Activated T-cell treated with anti-CD3 and anti-CD28 coated beads, Interleukin-2, amount 50 U/mL, for 72 hours (primary cell): ENCODE results near the gene ESD. TPM values are rescaled to one million over a fixed set of nuclear protein-coding genes. Genes with fewer than 3 reads are reported as not detected.
A peak's percentile ranks its signal among the peaks of the same experiment; 100 is the strongest.
"Not testable (repeated sequence)": the region's sequence is repeated elsewhere in the genome, so short reads cannot be mapped to it uniquely, and the experiment has no call there.

Experiments used
- ATAC-seq, 2 donors: fragments of 150-1000 bp; cut with Tn5 transposase; replicated peaks in 1 of 2; 2 replicates each; pipeline ENCODE4 v1.10.0; 2021; ENCODE audit warnings: moderate library complexity in 2 of 2, mild to moderate bottlenecking in 1 of 2
- DNase-seq, 2 donors: peaks; one replicate each; pipeline ENCODE4 v3.0.0; 2021 to 2022; ENCODE audit warnings: mixed read lengths in 1 of 2
- H3K27ac Mint-ChIP-seq: one replicate; pipeline ENCODE4 v1.8.0; 2022; ENCODE audit warnings: mild to moderate bottlenecking, moderate library complexity, mixed read lengths
- H3K27me3 Mint-ChIP-seq: one replicate; pipeline ENCODE4 v1.8.0; 2022; ENCODE audit warnings: low read depth, mixed read lengths
- H3K36me3 Mint-ChIP-seq, 2 donors: one replicate each; pipeline ENCODE4 v1.8.0; 2022; ENCODE audit warnings: mixed read lengths in 2 of 2, mild to moderate bottlenecking in 1 of 2; ENCODE audit not compliant: insufficient read depth in 2 of 2
- H3K4me1 Mint-ChIP-seq: one replicate; pipeline ENCODE4 v1.8.0; 2022; ENCODE audit warnings: low read depth, mixed read lengths
- H3K4me3 Mint-ChIP-seq, 2 donors: one replicate each; pipeline ENCODE4 v1.8.0; 2022; ENCODE audit warnings: mild to moderate bottlenecking in 2 of 2, mixed read lengths in 2 of 2, moderate library complexity in 2 of 2
- H3K9me3 Mint-ChIP-seq, 2 donors: one replicate each; pipeline ENCODE4 v1.8.0; 2022; ENCODE audit warnings: mixed read lengths in 2 of 2
- total RNA-seq, 2 donors: library from RNA; stranded (reverse); gene quantifications; one replicate each; pipeline ENCODE4 v1.2.3, GENCODE V29; 2022

ESD gene
- total RNA-seq, 2 donors from 2014 or later: 92.4 to 122 TPM

- DNase-seq: no peak
- no peak overlapping the region for H3K4me3 Mint-ChIP-seq
- H3K9me3 Mint-ChIP-seq: no peaks in the 10 kb centered on the region
- no peaks in the 10 kb centered on the region for H3K4me1 Mint-ChIP-seq
- peaks cover 7 to 36% of the 10 kb centered on the region in 2 donors for H3K36me3 Mint-ChIP-seq
- H3K27me3 Mint-ChIP-seq: no peaks in the 10 kb centered on the region
- ATAC-seq: no peak
- H3K27ac Mint-ChIP-seq: peak overlapping the region; percentile 35
These were observed 18.9 kb downstream of the ESD start for GRCh38 chr13:46778095-46778494.

DNA sequence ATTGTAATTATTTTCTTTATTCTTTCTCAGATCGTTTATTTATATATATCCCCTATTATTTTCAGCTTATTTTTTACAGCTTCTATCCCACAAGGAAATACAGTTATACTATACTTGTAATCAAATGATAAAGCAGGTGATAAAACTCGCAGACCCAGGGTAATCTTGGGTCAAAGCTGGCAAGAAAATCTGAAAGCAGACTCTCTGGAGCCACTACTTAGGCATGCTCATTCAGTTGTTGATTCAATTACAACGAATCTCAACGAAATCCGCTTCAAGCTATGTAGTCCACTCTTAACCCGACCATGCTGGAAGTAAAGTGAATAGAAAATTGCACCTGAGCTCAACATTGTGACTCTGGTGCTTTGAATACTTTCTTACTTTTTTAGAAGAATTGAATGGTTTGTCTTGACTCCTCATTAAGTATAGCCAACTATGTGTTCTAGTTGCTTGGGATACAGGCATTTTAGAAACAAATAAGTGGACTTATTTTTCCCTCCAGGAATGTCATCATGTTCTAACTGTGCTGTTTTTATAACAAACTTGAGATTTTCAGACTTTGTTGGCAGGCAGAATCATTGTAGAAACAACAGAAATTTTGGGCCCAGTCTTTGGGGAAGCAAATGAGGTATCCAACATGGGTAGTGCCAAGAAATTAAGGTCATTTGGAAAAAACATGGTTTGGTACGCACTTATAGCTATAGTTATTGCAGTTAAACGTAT is 21.4 kb downstream of the ESD start:
- Mint-ChIP-seq H3K27me3 (no peaks in the 10 kb centered on the region), H3K4me3 (no peak overlapping the region), H3K27ac (no peak overlapping the region), H3K4me1 (no peaks in the 10 kb centered on the region), H3K36me3 (peaks cover 9 to 49% of the 10 kb centered on the region in 2 donors), H3K9me3 (peaks cover 0 to 2% of the 10 kb centered on the region in 2 donors)
- DNase-seq: no peak
- no peak for ATAC-seq

GRCh38 chr13:46773541-46773940 is 23.4 kb downstream of the ESD start:
- peaks cover 9 to 52% of the 10 kb centered on the region in 2 donors for H3K36me3 Mint-ChIP-seq
- H3K27ac Mint-ChIP-seq: no peak overlapping the region
- no peaks in the 10 kb centered on the region for H3K27me3 Mint-ChIP-seq
- peaks cover 0 to 2% of the 10 kb centered on the region in 2 donors for H3K9me3 Mint-ChIP-seq
- H3K4me3 Mint-ChIP-seq: no peak overlapping the region
- DNase-seq: no peak
- no peak for ATAC-seq
- no peaks in the 10 kb centered on the region for H3K4me1 Mint-ChIP-seq

- Mint-ChIP-seq H3K36me3 (peaks cover 9 to 45% of the 10 kb centered on the region in 2 donors), H3K27me3 (no peaks in the 10 kb centered on the region), H3K27ac (no peak overlapping the region), H3K9me3 (peaks cover 0 to 2% of the 10 kb centered on the region in 2 donors), H3K4me1 (no peaks in the 10 kb centered on the region), H3K4me3 (no peak overlapping the region)
- no peak for ATAC-seq
- no peak for DNase-seq
These were observed 25.3 kb downstream of the ESD start for GRCh38 chr13:46771693-46772092.

DNA sequence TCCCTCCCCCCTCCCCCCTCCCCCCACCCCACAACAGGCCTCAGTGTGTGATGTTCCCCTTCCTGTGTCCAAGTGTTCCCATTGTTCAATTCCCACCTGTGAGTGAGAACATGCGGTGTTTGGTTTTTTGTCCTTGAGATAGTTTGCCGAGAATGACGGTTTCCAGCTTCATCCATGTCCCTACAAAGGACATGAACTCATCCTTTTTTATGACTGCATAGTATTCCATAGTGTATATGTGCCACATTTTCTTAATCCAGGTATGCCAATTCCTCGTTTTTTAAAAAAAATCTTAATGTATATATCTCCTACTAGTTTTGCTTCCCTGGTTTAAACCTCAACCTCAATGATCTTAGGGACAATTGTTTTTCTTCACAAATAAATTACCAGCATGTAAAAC is 27.0 kb downstream of the ESD start:
- not testable (repeated sequence) for H3K4me3 Mint-ChIP-seq, DNase-seq, H3K27ac Mint-ChIP-seq, ATAC-seq, H3K9me3 Mint-ChIP-seq, H3K4me1 Mint-ChIP-seq, H3K27me3 Mint-ChIP-seq
- peaks cover 6 to 34% of the 10 kb centered on the region in 2 donors for H3K36me3 Mint-ChIP-seq

DNA sequence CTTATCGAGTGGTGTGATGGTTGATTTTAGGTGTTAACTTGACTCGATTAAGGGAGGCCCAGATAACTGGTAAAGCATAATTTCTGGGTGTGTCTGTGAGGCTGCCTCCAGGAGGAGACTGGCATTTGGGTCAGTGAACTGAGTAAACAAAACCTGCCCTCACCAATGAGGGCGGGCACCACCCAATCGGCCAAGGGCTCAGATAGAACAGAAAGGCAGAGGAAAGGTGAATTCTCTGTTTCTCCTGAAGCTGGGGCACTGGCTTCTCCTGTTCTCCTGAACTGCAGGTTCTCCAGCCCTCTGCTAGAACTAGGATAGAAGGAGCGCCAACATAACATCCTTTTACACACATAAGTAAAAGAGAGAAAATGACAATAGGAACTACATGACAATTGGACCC is 35.1 kb downstream of the ESD start:
- H3K9me3 Mint-ChIP-seq: no peaks in the 10 kb centered on the region
- ATAC-seq (no peak), DNase-seq (no peak)
- no peak overlapping the region for H3K27ac Mint-ChIP-seq
- no peaks in the 10 kb centered on the region for H3K4me1 Mint-ChIP-seq
- no peaks in the 10 kb centered on the region for H3K36me3 Mint-ChIP-seq
- peaks cover 13% of the 10 kb centered on the region for H3K27me3 Mint-ChIP-seq
- no peak overlapping the region for H3K4me3 Mint-ChIP-seq

GRCh38 chr13:46761174-46761573 is 35.8 kb downstream of the ESD start:
- no peaks in the 10 kb centered on the region for H3K4me1 Mint-ChIP-seq
- ATAC-seq (no peak), DNase-seq (no peak)
- peaks cover 13% of the 10 kb centered on the region for H3K27me3 Mint-ChIP-seq
- H3K4me3 Mint-ChIP-seq: no peak overlapping the region
- no peaks in the 10 kb centered on the region for H3K9me3 Mint-ChIP-seq
- H3K27ac Mint-ChIP-seq: no peak overlapping the region
- H3K36me3 Mint-ChIP-seq: no peaks in the 10 kb centered on the region

DNA sequence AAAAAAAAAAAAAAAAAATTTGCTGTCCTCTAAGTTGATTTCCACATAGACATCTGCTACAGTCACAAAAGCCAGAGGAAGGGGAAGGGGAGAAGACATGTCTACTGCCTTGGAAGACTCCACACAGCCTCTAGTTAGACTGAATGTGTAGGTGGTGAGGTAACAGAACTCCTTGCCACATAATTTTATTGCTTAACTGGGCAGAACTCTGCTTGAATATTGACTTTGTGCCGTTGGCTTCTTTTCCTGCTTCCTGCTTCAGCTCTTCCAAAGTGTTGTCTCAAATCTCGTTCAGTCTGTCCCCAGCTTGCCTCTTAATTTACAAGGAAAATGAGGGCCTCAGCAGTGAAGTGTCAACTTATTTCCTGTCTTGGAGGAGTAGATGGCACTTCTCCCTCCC is 37.1 kb downstream of the ESD start:
- no peak overlapping the region for H3K4me3 Mint-ChIP-seq
- no peak for ATAC-seq
- no peaks in the 10 kb centered on the region for H3K9me3 Mint-ChIP-seq
- no peaks in the 10 kb centered on the region for H3K36me3 Mint-ChIP-seq
- peaks cover 13% of the 10 kb centered on the region for H3K27me3 Mint-ChIP-seq
- no peak overlapping the region for H3K27ac Mint-ChIP-seq
- DNase-seq: no peak
- H3K4me1 Mint-ChIP-seq: no peaks in the 10 kb centered on the region

GRCh38 chr13:46757640-46758039 is 39.3 kb downstream of the ESD start:
- H3K27ac Mint-ChIP-seq: peak overlapping the region; percentile 78
- DNase-seq (no peak), ATAC-seq (no peak)
- H3K27me3 Mint-ChIP-seq: peaks cover 13% of the 10 kb centered on the region
- H3K36me3 Mint-ChIP-seq: no peaks in the 10 kb centered on the region
- H3K4me3 Mint-ChIP-seq: no peak overlapping the region
- no peaks in the 10 kb centered on the region for H3K4me1 Mint-ChIP-seq
- H3K9me3 Mint-ChIP-seq: no peaks in the 10 kb centered on the region

DNA sequence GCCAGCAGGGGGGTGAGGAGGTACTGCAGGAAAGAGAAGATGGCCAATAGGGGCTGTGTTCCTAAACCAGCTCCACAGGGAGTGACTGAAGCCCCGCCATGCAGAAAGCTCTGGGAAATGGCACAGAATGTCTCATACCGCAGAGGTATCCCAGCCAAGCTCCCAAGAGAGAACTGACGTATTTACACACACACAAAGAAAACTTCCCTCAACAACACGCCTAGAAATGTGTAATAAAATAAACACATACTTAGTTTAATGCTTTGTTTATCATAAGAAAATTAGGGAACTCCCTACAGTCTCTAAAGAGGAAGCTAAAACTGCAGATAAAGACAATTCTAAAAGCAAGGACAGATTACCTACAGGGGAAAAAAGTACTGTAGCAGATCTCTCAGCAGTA is 40.0 kb downstream of the ESD start:
- Mint-ChIP-seq H3K36me3 (no peaks in the 10 kb centered on the region), H3K4me3 (no peak overlapping the region), H3K9me3 (no peaks in the 10 kb centered on the region), H3K27me3 (peaks cover 13% of the 10 kb centered on the region), H3K4me1 (peaks cover 3% of the 10 kb centered on the region), H3K27ac (no peak overlapping the region)
- DNase-seq: no peak
- no peak for ATAC-seq

GRCh38 chr13:46755508-46755907 is 41.5 kb downstream of the ESD start:
- not testable (repeated sequence) for H3K36me3 Mint-ChIP-seq, H3K27ac Mint-ChIP-seq, ATAC-seq, H3K27me3 Mint-ChIP-seq, H3K9me3 Mint-ChIP-seq, DNase-seq, H3K4me3 Mint-ChIP-seq
- H3K4me1 Mint-ChIP-seq: peaks cover 12% of the 10 kb centered on the region

GRCh38 chr13:46754812-46755211 is 42.1 kb downstream of the ESD start:
- DNase-seq (no peak), ATAC-seq (no peak)
- H3K27ac Mint-ChIP-seq: no peak overlapping the region
- peaks cover 0 to 3% of the 10 kb centered on the region in 2 donors for H3K36me3 Mint-ChIP-seq
- peaks cover 7% of the 10 kb centered on the region for H3K27me3 Mint-ChIP-seq
- H3K9me3 Mint-ChIP-seq: no peaks in the 10 kb centered on the region
- H3K4me3 Mint-ChIP-seq: no peak overlapping the region
- peaks cover 12% of the 10 kb centered on the region for H3K4me1 Mint-ChIP-seq

DNA sequence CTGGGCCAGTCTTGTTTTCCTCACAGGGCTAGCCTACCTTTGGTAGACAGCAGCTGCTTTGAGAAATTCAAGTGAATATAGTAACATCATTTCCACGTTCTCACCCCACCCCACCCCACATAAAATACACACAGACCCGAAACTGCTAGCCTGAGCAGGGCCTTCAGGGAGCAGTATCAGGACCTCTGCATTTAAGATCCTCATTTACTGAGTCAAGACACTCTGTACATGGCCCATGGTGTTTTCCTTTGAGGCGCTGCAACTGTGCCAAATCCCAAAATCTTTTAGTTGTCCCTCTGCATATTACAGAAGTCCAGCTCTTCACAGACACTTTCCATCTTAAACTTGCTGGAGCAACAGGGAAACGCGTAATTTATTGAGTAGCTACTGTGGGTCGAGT is 43.0 kb downstream of the ESD start:
- DNase-seq (no peak), ATAC-seq (no peak)
- Mint-ChIP-seq H3K36me3 (peaks cover 0 to 3% of the 10 kb centered on the region in 2 donors), H3K27ac (no peak overlapping the region), H3K4me3 (no peak overlapping the region), H3K27me3 (peaks cover 7% of the 10 kb centered on the region), H3K9me3 (no peaks in the 10 kb centered on the region), H3K4me1 (peaks cover 12% of the 10 kb centered on the region)

DNA sequence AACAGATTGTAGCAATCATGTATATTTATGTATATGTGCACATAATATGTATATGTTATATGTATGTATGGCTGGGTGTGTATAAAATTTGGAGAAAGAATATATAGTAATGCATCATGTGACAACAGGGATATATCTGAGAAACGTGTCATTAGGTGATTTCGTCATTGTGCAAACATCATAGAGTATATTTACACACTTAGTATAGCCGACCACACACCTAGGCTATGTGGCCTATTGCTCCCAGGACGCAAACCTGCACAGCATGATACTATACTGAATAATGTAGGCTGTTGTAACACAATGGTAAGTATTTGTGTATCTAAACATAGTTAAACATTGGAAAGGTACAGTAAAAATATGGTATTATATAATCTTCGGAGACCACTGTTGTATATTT is 43.8 kb downstream of the ESD start:
- Mint-ChIP-seq H3K9me3 (no peaks in the 10 kb centered on the region), H3K4me3 (no peak overlapping the region), H3K4me1 (peaks cover 12% of the 10 kb centered on the region), H3K27me3 (peaks cover 7% of the 10 kb centered on the region), H3K27ac (no peak overlapping the region), H3K36me3 (peaks cover 0 to 3% of the 10 kb centered on the region in 2 donors)
- no peak for ATAC-seq
- no peak for DNase-seq
